Measurements from ENCODE around the gene THADA.

- TF ChIP-seq CTCF (IDR thresholded peaks at IDR 0.05; ENCODE audit: low read length) = no peak
- TF ChIP-seq EZH2 (IDR thresholded peaks at IDR 0.05; ENCODE audit: borderline replicate concordance, low read length) = no peak
These were observed 369.9 kb downstream of the THADA start for GRCh38 chr2:43225788-43226557.
